NB4 (cell line): Measurements from ENCODE around the gene EHMT1.

ENCODE experiments used
- CTCF ChIP-seq: IDR thresholded peaks from one replicate; pipeline ENCODE4 v1.5.1; 2012; ENCODE audit warnings: low read depth, low read length
- MAX ChIP-seq: IDR thresholded peaks from 2 replicates; pipeline ENCODE4 v1.6.1; 2011; ENCODE audit warnings: low read depth, low read length
- MYC ChIP-seq: IDR thresholded peaks from 2 replicates; pipeline ENCODE4 v1.6.1; 2011; ENCODE audit warnings: low read depth, low read length
- POLR2A ChIP-seq: IDR thresholded peaks from 2 replicates; pipeline ENCODE4 v1.6.1; 2011; ENCODE audit warnings: mild to moderate bottlenecking; ENCODE audit not compliant: insufficient read length; ENCODE audit errors: extremely low read depth

- no peak for TF ChIP-seq CTCF
- TF ChIP-seq MAX = no peak
- TF ChIP-seq POLR2A = no peak
- TF ChIP-seq MYC = no peak
Observed at GRCh38 chr9:137872296-137872695, 253.5 kb downstream of the EHMT1 start.
